NCI-H1105 treated with DMSO at 0.1 percent for 48 hours (cell line): ENCODE measurements around the gene WDR7.

Source experiments
- DNase-seq: peaks from one replicate; lab custom pipeline; 2025; lab: John Stamatoyannopoulos, UW

WDR7 gene

GRCh38 chr18:56995579-56996188, 344.5 kb downstream of the WDR7 start:
- no peak for DNase-seq

- no peak for DNase-seq
Measured at GRCh38 chr18:56997200-56997599, 346.0 kb downstream of the WDR7 start.

GRCh38 chr18:56999823-57000222, 348.7 kb downstream of the WDR7 start:
- DNase-seq, result no peak

GRCh38 chr18:57002627-57003026, 351.5 kb downstream of the WDR7 start:
- DNase-seq, result peak; percentile 31

GRCh38 chr18:57003342-57003741, 352.2 kb downstream of the WDR7 start:
- no peak for DNase-seq

GRCh38 chr18:57004366-57005121, 353.4 kb downstream of the WDR7 start:
- peak; percentile 31 for DNase-seq

- DNase-seq, result no peak
Measured at GRCh38 chr18:57008001-57008686, 357.0 kb downstream of the WDR7 start.

- no peak for DNase-seq
Measured at GRCh38 chr18:57009844-57010243, 358.7 kb downstream of the WDR7 start.

- DNase-seq, result no peak
Measured at GRCh38 chr18:57014772-57015413, 363.7 kb downstream of the WDR7 start.

GRCh38 chr18:57015451-57015850, 364.3 kb downstream of the WDR7 start:
- no peak for DNase-seq

- no peak for DNase-seq
Measured at GRCh38 chr18:57018845-57019244, 367.7 kb downstream of the WDR7 start.

- no peak for DNase-seq
Measured at GRCh38 chr18:57022716-57023115, 371.6 kb downstream of the WDR7 start.

GRCh38 chr18:57023275-57023882, 372.2 kb downstream of the WDR7 start:
- no peak for DNase-seq

GRCh38 chr18:57025540-57025939, 374.4 kb downstream of the WDR7 start:
- no peak for DNase-seq

- DNase-seq, result no peak
Measured at GRCh38 chr18:57026316-57026715, 375.2 kb downstream of the WDR7 start.

GRCh38 chr18:57027190-57027708, 376.1 kb downstream of the WDR7 start:
- no peak for DNase-seq

GRCh38 chr18:57029761-57030160, 378.6 kb downstream of the WDR7 start:
- peak; percentile 31 for DNase-seq

- no peak for DNase-seq
Measured at GRCh38 chr18:57030417-57030816, 379.3 kb downstream of the WDR7 start.

- no peak for DNase-seq
Measured at GRCh38 chr18:57035590-57035989, 384.4 kb downstream of the WDR7 start.

- DNase-seq, result no peak
Measured at GRCh38 chr18:57038395-57038794, 387.2 kb downstream of the WDR7 start.

GRCh38 chr18:57040175-57040574, 389.0 kb downstream of the WDR7 start:
- DNase-seq, result no peak

GRCh38 chr18:57043241-57043640, 392.1 kb downstream of the WDR7 start:
- no peak for DNase-seq
